RWPE1 (cell line): ENCODE data around the gene QRFP.
A peak's percentile ranks its signal among the peaks of the same experiment; 100 is the strongest.

ENCODE experiments used
- CTCF ChIA-PET: fragments of 350-600 bp; sonication (Branson Sonifier 250); formaldehyde crosslinking; extraction: SDS; loops from one replicate; lab custom pipeline; 2021; lab: Yijun Ruan, JAX
- POLR2A ChIA-PET: fragments of 400-600 bp; formaldehyde crosslinking; extraction: SDS; loops from one replicate; lab custom pipeline; 2020; ENCODE audit warnings: antibody characterized with exemption; ENCODE audit not compliant: low non-redundant PET; lab: Yijun Ruan, JAX
- DNase-seq: peaks from one replicate; pipeline ENCODE4 v3.0.0; 2012; ENCODE audit warnings: low spot score
- H3K27ac ChIP-seq: fragments of 450-650 bp; 2 replicates; pipeline ENCODE4 v1.5.1; 2017
- TF ChIP-seq, protein P1 (sequence below): fragments of 450-650 bp; conservative IDR thresholded peaks from 2 replicates; pipeline ENCODE4 v1.5.1; 2017; ENCODE audit warnings: low read depth, mild to moderate bottlenecking

The QRFP gene

DNA sequence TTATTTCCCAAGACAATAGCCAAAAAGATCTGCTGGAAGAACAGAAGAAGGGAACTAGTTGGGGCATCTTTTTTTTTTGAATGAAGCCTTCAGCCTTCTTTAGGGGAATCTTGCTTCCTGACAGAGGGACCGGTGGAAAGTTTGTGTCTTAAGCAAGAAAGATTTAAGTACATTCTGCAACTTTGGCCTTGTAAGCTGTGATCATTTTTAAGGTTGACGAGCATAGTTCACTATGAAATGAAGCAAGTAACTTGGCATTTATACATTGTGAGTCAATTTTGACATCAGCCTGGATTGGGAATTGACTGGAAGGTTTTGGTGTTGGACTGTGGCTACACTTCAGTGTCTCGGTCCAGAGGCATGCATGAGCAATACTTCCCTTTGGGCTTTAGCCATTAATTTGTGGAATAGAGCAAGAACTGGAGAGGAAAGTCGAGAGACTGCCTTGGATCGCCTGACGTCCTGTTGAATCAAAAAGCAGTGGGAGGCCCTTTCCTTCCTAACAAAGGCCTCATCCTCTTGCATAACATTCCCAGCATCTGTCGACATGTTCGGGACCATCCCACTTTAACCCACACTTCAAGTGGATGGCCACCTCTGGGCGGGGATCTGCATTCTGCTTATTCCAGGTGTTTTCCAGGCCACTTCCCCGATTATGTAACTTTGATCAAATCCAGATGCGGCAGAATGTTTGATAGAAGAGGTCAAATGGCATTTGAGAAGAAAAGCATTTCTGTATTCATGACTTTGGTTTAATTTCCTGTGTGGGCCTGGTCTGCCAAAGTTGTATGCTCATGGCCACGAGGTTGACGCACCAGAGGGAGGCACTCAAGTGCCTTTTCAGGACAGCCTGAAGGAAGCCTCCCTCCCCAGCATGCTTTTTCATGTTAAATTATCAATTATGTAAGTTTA lies 49.0 kb downstream of the QRFP start:
- H3K27ac ChIP-seq, result peak overlapping the region; percentile 92
- peak; percentile 97 for DNase-seq

DNA sequence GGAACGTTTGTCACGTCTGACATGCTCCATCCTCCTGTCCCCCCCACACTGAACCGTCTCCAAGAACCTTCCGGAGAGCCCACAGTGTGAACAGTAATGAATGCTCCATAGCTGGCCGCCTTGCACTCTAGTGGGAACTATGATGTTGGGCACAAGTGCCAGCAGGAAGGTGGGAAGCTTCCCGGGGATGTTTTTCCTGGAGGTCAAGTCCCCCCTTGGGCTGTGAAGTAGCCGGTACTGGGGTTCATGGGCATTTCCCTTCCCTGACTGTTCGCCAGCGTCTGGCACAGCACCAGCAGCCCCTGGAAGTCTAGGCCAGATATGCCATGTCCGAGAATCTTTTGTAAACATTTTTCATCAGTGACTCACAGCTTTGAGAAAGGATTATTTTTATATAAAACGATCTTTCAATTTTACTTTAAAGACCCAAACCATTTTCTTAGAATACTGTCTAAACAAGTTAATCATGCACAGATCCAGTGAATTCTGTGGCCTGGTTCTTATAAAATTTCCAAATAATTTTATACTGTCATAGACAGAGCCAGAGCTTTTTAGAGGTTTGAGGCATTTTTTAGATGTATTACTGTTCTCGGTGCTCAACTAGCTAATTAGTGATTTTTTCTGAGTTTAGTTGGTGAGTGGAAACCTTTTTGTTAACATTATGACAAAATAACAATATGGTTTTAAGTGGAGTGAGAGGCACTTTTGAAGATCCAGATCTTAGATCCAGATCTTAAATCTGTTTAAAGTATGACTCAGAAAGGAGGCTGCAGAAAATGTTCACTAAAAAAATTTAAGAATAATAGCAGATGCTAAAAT lies 49.9 kb downstream of the QRFP start:
- peak; percentile 87 for DNase-seq
- POLR2A ChIA-PET, result interaction anchor here (0.8 kb wide), 1 partner anchor 10 kb away, joined by 9 read pairs; no protein-coding TSS in a partner anchor
- TF ChIP-seq, protein P1, sequence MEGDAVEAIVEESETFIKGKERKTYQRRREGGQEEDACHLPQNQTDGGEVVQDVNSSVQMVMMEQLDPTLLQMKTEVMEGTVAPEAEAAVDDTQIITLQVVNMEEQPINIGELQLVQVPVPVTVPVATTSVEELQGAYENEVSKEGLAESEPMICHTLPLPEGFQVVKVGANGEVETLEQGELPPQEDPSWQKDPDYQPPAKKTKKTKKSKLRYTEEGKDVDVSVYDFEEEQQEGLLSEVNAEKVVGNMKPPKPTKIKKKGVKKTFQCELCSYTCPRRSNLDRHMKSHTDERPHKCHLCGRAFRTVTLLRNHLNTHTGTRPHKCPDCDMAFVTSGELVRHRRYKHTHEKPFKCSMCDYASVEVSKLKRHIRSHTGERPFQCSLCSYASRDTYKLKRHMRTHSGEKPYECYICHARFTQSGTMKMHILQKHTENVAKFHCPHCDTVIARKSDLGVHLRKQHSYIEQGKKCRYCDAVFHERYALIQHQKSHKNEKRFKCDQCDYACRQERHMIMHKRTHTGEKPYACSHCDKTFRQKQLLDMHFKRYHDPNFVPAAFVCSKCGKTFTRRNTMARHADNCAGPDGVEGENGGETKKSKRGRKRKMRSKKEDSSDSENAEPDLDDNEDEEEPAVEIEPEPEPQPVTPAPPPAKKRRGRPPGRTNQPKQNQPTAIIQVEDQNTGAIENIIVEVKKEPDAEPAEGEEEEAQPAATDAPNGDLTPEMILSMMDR, result no peak
- H3K27ac ChIP-seq, result peak overlapping the region; percentile 97
- CTCF ChIA-PET, result interaction anchor here (0.6 to 1.3 kb wide), 8 partner anchors 11 to 153 kb away, joined by 3 to 6 read pairs (median 4); partner anchors contain the start of genes ABL1 and EXOSC2

More for the DNA sequence above, 49.0 kb downstream of the QRFP start:
- TF ChIP-seq, protein P1, result no peak; the same call in 1 of the 2 replicates
- ChIA-PET CTCF (interaction anchor here (0.6 to 1.3 kb wide), 2 partner anchors 12 to 95 kb away, joined by 4 to 5 read pairs; partner anchors contain the start of gene ABL1), POLR2A (no interaction called here)

DNA sequence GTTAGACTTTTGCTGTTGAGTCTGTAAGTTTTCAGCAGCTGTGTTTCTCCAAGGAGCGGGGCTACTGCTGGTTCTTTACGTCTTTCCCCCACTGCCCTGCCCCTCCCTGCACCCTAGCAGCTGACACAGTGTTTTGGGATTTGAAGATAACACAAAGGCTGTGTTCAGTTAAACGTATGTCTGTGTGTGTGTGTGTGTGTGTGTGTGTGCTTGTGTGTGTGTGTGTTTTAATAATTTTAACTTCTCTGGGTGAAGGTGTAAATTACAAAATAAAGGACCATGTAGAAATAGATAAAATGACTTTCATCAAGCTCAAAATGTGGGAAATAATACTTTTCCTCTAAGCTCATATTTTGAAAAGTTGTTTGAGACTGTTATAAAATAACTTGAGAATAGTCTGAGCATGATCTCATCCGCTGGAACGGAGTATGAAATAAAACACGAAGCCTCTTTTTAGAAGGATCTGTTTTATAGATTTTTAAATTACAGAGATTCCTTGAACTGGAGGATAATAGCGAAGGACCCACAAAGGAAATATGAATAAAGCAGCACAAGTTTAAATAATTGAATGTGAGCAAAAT lies 50.6 kb downstream of the QRFP start:
- ChIA-PET POLR2A (interaction anchor here (0.8 kb wide), 1 partner anchor 9 kb away, joined by 9 read pairs; no protein-coding TSS in a partner anchor), CTCF (interaction anchor here (0.6 to 1.3 kb wide), 7 partner anchors 21 to 162 kb away, joined by 3 to 6 read pairs (median 3); partner anchors contain the start of gene EXOSC2)
- peak; percentile 56 for DNase-seq
- TF ChIP-seq, protein P1, result no peak
- H3K27ac ChIP-seq, result peak overlapping the region; percentile 97

DNA sequence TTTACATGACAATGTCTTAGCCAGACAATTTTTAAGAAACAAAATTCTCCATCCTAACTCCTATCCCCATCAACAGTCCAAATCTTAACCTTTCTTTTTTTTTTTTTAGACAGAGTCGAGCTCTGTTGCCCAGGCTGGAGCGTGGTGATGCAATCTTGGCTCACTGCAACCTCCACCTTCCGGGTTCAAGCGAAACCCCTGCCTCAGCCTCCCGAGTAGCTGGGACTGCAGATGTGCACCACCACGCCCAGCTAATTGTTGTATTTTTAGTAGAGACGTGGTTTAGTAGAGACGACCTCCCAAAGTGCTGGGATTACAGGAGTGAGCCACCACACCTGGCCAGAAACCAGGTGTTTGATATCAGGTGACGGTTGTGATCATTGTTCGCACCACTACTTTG lies 51.4 kb downstream of the QRFP start:
- no peak for DNase-seq
- ChIA-PET CTCF (interaction anchor here (1.0 kb wide), 1 partner anchor 161 kb away, joined by 3 read pairs; no protein-coding TSS in a partner anchor), POLR2A (no interaction called here)
- peak overlapping the region; percentile 97 for H3K27ac ChIP-seq
- TF ChIP-seq, protein P1, result no peak

DNA sequence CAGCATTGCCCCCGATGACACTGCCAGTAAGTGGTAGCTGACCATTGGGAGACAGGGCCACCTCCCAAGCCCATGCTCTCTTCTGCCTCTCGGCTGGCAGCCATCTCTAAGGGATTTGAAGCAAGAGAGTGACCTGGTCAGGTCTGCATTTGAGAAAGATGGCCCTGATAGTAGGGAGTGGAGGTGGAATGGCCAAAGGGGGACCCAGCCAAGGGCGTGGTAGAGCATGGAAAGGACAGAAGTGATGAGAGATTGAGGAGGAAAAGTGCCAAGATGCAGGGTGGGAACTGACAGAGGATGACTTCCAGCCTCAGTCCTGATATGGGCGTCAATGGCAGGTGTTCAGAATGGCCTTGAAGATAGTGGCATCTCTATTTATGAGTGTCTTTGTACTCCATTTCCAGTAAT lies 52.6 kb downstream of the QRFP start:
- peak overlapping the region; percentile 62 for H3K27ac ChIP-seq
- ChIA-PET POLR2A (no interaction called here), CTCF (no interaction called here)
- TF ChIP-seq, protein P1, result no peak
- no peak for DNase-seq
